ENCODE data around the gene EFS.

EFS gene

DNA sequence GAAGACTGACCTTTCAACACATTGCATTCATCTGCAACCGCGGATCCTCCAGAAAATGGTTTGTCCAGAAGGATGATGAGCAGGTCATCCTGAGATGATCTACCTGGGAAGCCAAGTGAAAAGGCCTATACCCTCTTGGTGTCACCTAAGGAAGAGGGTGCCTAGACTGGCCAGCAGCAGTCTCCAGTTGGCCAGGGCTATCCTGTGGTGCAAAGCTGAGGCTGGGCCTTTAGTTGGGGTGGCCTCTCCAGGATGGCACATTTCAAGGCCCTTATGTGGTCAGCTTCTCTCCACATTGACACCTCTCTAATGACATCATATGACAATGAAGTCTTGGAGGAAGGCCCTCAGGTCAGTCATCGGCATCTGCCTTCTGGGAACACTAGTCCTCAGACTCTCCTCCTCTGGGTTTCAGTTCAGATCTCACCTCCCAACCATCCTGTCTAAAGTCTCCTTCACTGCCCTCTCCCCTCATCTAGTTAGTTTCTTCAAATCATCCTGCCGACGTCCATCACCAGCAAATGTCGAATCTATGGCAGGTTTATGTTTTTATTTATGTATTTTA lies 9.0 kb downstream of the EFS start:
- TF ChIP-seq, protein P1, sequence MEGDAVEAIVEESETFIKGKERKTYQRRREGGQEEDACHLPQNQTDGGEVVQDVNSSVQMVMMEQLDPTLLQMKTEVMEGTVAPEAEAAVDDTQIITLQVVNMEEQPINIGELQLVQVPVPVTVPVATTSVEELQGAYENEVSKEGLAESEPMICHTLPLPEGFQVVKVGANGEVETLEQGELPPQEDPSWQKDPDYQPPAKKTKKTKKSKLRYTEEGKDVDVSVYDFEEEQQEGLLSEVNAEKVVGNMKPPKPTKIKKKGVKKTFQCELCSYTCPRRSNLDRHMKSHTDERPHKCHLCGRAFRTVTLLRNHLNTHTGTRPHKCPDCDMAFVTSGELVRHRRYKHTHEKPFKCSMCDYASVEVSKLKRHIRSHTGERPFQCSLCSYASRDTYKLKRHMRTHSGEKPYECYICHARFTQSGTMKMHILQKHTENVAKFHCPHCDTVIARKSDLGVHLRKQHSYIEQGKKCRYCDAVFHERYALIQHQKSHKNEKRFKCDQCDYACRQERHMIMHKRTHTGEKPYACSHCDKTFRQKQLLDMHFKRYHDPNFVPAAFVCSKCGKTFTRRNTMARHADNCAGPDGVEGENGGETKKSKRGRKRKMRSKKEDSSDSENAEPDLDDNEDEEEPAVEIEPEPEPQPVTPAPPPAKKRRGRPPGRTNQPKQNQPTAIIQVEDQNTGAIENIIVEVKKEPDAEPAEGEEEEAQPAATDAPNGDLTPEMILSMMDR (IDR thresholded peaks at IDR 0.05; ENCODE audit: control insufficient read depth, insufficient read depth, low read depth, low read length, missing control alignments), result no peak
- no peak for DNase-seq (ENCODE audit: low read depth)
- H3K4me3 ChIP-seq (ENCODE audit: control insufficient read depth, low read depth, low read length), result no peak overlapping the region

GRCh38 chr14:23354990-23355389 lies 10.0 kb downstream of the EFS start:
- H3K4me3 ChIP-seq (ENCODE audit: control insufficient read depth, low read depth, low read length), result no peak overlapping the region
- TF ChIP-seq, protein P1 (IDR thresholded peaks at IDR 0.05; ENCODE audit: control insufficient read depth, insufficient read depth, low read depth, low read length, missing control alignments), result no peak
- DNase-seq (ENCODE audit: low read depth), result no peak

DNA sequence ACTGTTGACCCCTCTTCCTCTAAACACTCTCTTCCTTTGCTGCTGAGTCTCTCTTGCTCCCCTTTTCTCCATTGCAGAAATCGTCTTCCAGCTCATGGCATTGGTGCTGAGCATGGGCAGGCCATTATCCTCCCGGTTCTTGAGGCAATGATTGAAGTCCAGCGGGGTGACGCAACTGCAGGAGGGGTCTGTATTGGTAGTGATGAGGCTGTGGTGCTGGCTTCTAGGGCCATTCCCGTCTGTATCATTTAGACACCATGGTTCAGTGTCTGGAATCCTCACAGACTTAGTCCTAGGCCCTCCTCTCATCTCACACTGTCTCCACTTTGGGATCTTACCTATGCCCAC lies 11.6 kb downstream of the EFS start:
- TF ChIP-seq, protein P1 (IDR thresholded peaks at IDR 0.05; ENCODE audit: control insufficient read depth, insufficient read depth, low read depth, low read length, missing control alignments), result no peak
- no peak overlapping the region for H3K4me3 ChIP-seq (ENCODE audit: control insufficient read depth, low read depth, low read length)
- no peak for DNase-seq (ENCODE audit: low read depth)

DNA sequence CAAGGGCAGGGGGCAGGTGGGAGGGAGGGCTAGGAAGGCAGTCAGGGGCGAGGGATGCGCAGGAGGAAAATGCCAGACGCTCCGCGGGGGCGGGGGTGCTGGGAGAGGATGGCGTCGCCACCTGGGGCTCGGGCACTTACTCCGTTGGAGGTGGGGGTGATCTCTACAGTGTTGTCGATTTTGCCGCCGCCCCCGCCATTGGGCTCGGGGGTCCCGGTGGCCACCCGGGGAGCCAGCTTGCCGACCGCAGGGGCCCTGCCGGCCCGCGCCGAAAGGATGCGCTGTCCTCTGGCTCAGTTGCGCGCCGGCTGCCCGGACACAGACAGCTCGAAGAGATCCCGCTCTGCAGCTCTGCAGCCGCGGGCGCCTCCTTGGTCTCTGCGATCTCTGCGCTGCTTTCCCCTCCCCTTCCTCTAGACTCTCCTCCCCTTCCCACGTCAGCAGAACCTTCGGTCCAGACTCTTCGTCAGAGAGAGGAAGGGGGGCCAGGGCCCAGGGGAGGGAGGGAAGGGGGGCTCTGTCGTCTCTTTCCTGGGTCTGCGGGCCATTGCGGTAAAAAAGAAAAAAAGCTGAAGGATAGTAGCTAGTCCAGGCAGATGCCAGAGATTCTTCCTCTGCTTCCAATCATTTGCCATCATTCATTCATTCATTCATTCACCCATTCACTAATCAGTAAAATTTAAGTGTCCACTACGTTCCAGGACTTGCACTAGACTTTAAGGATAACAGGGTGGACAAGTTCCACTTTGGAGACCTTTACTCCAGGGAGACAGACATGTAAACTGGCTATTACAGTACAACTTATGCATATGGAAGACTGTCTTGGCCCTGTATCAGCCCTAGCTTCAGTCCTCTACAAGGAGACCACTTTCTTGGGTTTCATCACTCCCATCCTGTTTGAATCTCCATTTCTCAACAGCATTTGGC lies 12.2 kb downstream of the EFS start, which contains the start of gene SLC22A17:
TSS of gene SLC22A17 (minus strand) at position 382 of the 927 bp plus-strand sequence.
- peak within 1 kb of the TSS; percentile 84 for H3K4me3 ChIP-seq (ENCODE audit: control insufficient read depth, low read depth, low read length)
- DNase-seq (ENCODE audit: low read depth), result peak; percentile 61
- TF ChIP-seq, protein P1 (IDR thresholded peaks at IDR 0.05; ENCODE audit: control insufficient read depth, insufficient read depth, low read depth, low read length, missing control alignments), result peak; percentile 1

DNA sequence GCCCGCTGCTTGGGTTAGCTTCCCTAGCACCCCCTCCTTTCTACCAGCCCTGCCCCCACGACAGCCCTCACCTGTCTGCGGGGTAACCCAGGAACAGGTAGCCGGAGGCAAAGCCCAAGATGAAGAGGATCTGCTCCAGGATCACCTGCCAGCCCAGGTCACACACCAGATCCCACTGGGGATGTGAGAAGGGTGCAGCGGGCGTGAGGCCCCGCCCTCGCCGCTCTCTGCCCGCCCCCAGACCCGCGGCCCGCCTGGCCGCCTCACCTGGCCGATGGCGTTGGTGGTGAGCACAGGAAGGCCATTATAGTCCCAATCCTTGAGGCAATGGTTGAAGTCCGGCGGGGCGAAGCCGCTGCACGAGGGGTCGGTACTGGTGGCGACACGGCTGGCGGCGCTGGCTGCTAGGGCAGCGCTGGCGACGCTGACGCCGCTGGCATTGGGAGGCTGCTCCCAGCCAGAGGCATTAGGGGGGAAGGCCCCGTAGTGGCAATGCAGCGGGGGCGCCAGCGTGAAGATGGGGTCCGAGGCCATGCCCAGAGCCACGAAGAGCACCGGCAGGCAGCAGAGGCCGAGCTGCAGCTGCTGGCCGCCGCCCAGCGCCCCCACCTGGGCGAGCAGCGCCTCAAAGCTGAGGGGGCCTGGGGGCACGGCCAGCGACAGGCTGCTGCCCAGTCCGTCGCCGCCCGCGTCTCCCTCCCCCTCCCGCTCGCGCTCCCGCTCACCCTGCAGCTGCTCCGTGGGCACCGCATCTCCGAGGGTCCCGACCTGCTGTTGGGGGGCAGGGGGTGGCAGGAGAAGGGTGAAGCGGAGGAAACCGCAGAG lies 13.1 kb downstream of the EFS start:
- DNase-seq (ENCODE audit: low read depth), result no peak
- TF ChIP-seq, protein P1 (IDR thresholded peaks at IDR 0.05; ENCODE audit: control insufficient read depth, insufficient read depth, low read depth, low read length, missing control alignments), result no peak
- H3K4me3 ChIP-seq (ENCODE audit: control insufficient read depth, low read depth, low read length), result peak overlapping the region; percentile 84

GRCh38 chr14:23349156-23349845 lies 15.7 kb downstream of the EFS start:
- DNase-seq (ENCODE audit: low read depth), result no peak
- TF ChIP-seq, protein P1 (IDR thresholded peaks at IDR 0.05; ENCODE audit: control insufficient read depth, insufficient read depth, low read depth, low read length, missing control alignments), result no peak

More at GRCh38 chr14:23349156-23349845, 15.7 kb downstream of the EFS start:
- no peak overlapping the region for H3K4me3 ChIP-seq (ENCODE audit: control insufficient read depth, low read depth, low read length)

All from AG09309 (cell line).